Kidney (tissue), 14 donors: ENCODE measurements around the gene RPS6KL1. TPM values are rescaled to one million over a fixed set of nuclear protein-coding genes. Genes with fewer than 3 reads are reported as not detected.

Experiments used
- DNase-seq, 5 donors: peaks; one replicate each; pipeline ENCODE4 v3.0.0-alpha.2; 2013 to 2020
- FAIRE-seq: peaks from 2 replicates; lab custom pipeline; 2012; peaks lifted over from hg19 to GRCh38; lab: Jason Lieb, UNC
- H3K27ac ChIP-seq, 2 donors: one replicate each; pipeline ENCODE4 v1.7.0; 2013; ENCODE audit warnings: low read depth in 2 of 2, low read length in 2 of 2, inconsistent platforms in 1 of 2
- H3K27me3 ChIP-seq: one replicate; pipeline ENCODE4 v1.7.1; 2013; ENCODE audit warnings: low read length, inconsistent platforms; ENCODE audit not compliant: control insufficient read depth, insufficient read depth
- H3K36me3 ChIP-seq, 3 donors: one replicate each; pipeline versions ENCODE4 v1.7.0 to v1.7.1; 2013; ENCODE audit warnings: low read length in 3 of 3, control low read depth in 1 of 3, inconsistent platforms in 1 of 3; ENCODE audit not compliant: insufficient read depth in 3 of 3, control insufficient read depth in 2 of 3
- H3K4me1 ChIP-seq, 3 donors: one replicate each; pipeline versions ENCODE4 v1.7.0 to v1.7.1; 2013; ENCODE audit warnings: low read length in 3 of 3, inconsistent platforms in 1 of 3, low read depth in 1 of 3; ENCODE audit not compliant: control insufficient read depth in 2 of 3, insufficient read depth in 2 of 3
- H3K4me3 ChIP-seq, 3 donors: one replicate each; pipeline versions ENCODE4 v1.7.0 to v1.8.1; 2013; ENCODE audit warnings: low read length in 3 of 3, control low read depth in 1 of 3, inconsistent platforms in 1 of 3
- H3K9ac ChIP-seq, 3 donors: one replicate each; pipeline versions ENCODE4 v1.7.0 to v1.7.1; 2013; ENCODE audit warnings: low read length in 3 of 3, control low read depth in 1 of 3, inconsistent platforms in 1 of 3
- H3K9me3 ChIP-seq, 3 donors: one replicate each; pipeline versions ENCODE4 v1.7.0 to v1.7.1; 2013; ENCODE audit warnings: low read length in 3 of 3, control low read depth in 1 of 3, inconsistent platforms in 1 of 3; ENCODE audit not compliant: control insufficient read depth in 2 of 3, insufficient read depth in 1 of 3
- CTCF ChIP-seq: IDR thresholded peaks from 3 replicates; pipeline ENCODE4 v1.5.1; 2012; ENCODE audit warnings: mild to moderate bottlenecking, moderate library complexity, borderline replicate concordance; ENCODE audit not compliant: insufficient read depth; ENCODE audit errors: extremely low read depth
- intact Hi-C: fragments of 100-400 bp; cut with DNase I; formaldehyde crosslinking; loops from one replicate; pipeline ENCODE4 v1.11.1; 2022
- polyA plus RNA-seq: library from polyadenylated mRNA; stranded (reverse); fragments of 350-450 nt; fragmentation: Illumina TruSeq; extraction: RNeasy Lipid Tissue Mini Kit (QIAGEN cat#74804); gene quantifications from one replicate; pipeline ENCODE4 v1.2.3, GENCODE V29; 2014; ENCODE audit warnings: low read depth, low replicate concordance; ENCODE audit not compliant: insufficient read depth
- total RNA-seq: library from RNA; stranded (reverse); fragmentation: NEBNext Ultra II Directional; extraction: Animal tissue kit (Norgen Biotek cat#: 25700); gene quantifications from one replicate; pipeline ENCODE4 v1.2.1, GENCODE V29; 2021
- donor health status: control.
- donor health status: control.
- donor health status: control.
- donor health status: control.
- donor health status: control.
- donor health status: DM: yes; HTN: yes; CAD: no.
- donor health status: Normal renal cell carcinoma (clear cell type).

The RPS6KL1 gene
- total and polyA plus RNA-seq, 2 donors from 2014 or later, result 3.7 to 7.9 TPM

- Histone ChIP-seq H3K9me3 (no peaks in the 10 kb centered on the region), H3K9ac (no peak overlapping the region), H3K36me3 (peaks cover 27 to 74% (median 56%) of the 10 kb centered on the region in 3 donors), H3K27me3 (no peaks in the 10 kb centered on the region), H3K4me1 (no peaks in the 10 kb centered on the region), H3K27ac (no peak overlapping the region), H3K4me3 (no peak overlapping the region)
- FAIRE-seq, result no peak
- no peak for TF ChIP-seq CTCF
- intact Hi-C loops, result no loop called here
- no peak for DNase-seq
Observed at GRCh38 chr14:74893614-74894091, 29.4 kb downstream of the RPS6KL1 start.

- FAIRE-seq (no peak), DNase-seq (no peak)
- no peak for TF ChIP-seq CTCF
- no peak overlapping the region for H3K27ac ChIP-seq
- peaks cover 21 to 65% (median 48%) of the 10 kb centered on the region in 3 donors for H3K36me3 ChIP-seq
- no peaks in the 10 kb centered on the region for H3K9me3 ChIP-seq
- H3K4me3 ChIP-seq, result no peak overlapping the region
- intact Hi-C loops, result no loop called here
- H3K4me1 ChIP-seq, result peaks cover 0 to 3% (median 0%) of the 10 kb centered on the region in 3 donors
- H3K27me3 ChIP-seq, result no peaks in the 10 kb centered on the region
- H3K9ac ChIP-seq, result no peak overlapping the region
Observed at GRCh38 chr14:74892745-74893144, 30.3 kb downstream of the RPS6KL1 start.

GRCh38 chr14:74891870-74892269, 31.2 kb downstream of the RPS6KL1 start:
- DNase-seq, result no peak
- Histone ChIP-seq H3K9me3 (no peaks in the 10 kb centered on the region), H3K9ac (no peak overlapping the region), H3K27ac (no peak overlapping the region), H3K4me1 (peaks cover 0 to 3% (median 0%) of the 10 kb centered on the region in 3 donors), H3K4me3 (no peak overlapping the region), H3K36me3 (peaks cover 16 to 57% (median 43%) of the 10 kb centered on the region in 3 donors), H3K27me3 (no peaks in the 10 kb centered on the region)
- no peak for FAIRE-seq
- intact Hi-C loops, result no loop called here
- TF ChIP-seq CTCF, result no peak

GRCh38 chr14:74890262-74890661, 32.8 kb downstream of the RPS6KL1 start:
- no peak overlapping the region for H3K9ac ChIP-seq
- H3K27me3 ChIP-seq, result no peaks in the 10 kb centered on the region
- no peaks in the 10 kb centered on the region for H3K9me3 ChIP-seq
- no peak overlapping the region for H3K4me3 ChIP-seq
- DNase-seq (no peak), FAIRE-seq (no peak)
- peaks cover 0 to 3% (median 3%) of the 10 kb centered on the region in 3 donors for H3K4me1 ChIP-seq
- peaks cover 10 to 43% (median 36%) of the 10 kb centered on the region in 3 donors for H3K36me3 ChIP-seq
- intact Hi-C loops, result no loop called here
- no peak for TF ChIP-seq CTCF
- no peak overlapping the region for H3K27ac ChIP-seq
